ENCODE measurements around the gene HECW1.
"Not testable (repeated sequence)": the region's sequence is repeated elsewhere in the genome, so short reads cannot be mapped to it uniquely, and the experiment has no call there.

The HECW1 gene

DNA sequence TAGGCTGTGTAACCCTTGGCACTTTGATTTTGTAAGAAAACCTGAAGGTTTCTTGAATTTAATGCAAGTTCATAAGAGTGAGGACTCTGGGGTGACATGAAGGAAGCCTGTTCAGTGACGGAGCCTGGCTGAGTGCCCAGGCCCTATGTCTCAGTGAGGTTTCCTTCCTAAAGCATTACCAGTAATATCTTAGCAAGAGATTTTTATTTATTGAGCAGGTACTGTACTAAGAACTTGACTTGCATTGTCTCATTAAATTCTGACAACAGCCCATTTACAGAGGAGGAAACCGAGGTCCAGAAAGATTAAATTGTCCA lies 197.2 kb downstream of the HECW1 start:
- no peak for DNase-seq (ENCODE audit: low read depth)

DNA sequence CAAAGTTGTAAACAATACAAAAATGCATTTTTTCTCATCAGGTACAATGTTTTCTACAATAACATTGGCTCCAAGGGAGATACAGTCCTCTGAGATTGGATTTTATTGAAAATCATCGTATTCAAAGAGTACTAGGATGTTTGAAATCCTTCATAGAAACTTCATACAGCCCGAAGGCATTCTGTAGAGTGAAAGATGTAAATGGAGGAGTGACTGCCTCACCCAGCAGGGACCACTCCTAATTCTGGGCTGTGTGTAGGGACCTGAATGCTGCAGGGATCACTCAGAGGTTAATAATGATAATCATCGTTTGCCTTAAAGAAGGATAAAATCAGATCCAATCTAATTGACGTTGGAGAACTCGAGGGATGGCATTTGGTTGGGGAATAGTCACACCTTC lies 198.6 kb downstream of the HECW1 start:
- DNase-seq (ENCODE audit: low read depth), result no peak

DNA sequence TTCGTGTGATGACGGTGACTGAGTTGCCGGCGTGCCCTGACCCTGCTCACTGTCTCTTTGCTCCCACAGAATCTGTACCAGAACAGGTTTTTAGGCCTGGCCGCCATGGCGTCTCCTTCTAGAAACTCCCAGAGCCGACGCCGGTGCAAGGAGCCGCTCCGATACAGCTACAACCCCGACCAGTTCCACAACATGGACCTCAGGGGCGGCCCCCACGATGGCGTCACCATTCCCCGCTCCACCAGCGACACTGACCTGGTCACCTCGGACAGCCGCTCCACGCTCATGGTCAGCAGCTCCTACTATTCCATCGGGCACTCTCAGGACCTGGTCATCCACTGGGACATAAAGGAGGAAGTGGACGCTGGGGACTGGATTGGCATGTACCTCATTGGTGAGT lies 199.2 kb downstream of the HECW1 start:
- DNase-seq (ENCODE audit: low read depth), result no peak

DNA sequence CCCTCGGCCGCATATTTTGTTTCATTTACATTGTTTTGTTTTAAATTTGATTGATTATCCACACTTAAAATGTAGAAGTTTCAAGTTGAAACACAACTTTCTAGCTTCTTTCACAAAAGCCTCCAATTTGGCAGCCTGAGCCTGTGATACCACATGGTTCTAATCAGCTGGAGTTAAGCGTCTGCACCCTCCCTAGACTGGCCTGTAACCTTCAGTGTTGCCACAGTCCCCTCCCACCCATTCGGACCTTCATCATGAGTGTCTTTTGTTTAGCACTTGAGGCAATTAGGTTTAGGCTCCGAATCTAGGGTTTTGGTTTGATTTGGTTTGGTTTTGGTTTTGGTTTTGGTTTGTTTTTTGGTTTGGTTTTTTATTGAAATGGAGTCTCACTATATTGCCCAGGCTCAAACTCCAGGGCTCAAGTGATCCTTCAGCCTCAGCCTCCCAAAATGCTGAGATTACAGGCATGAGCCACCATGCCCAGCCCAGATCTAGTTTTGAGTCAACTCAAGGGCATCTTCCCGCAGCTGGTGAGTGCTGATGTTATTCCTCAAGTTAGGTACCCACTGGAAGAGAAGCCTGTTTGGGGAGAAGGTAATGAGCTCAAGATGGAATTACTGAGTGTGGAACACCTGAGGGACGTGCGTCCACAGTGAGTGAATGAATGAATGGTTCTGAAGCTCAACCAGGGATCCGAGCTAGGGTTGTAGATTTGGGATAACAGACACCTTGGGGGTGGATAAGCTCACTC lies 201.4 kb downstream of the HECW1 start:
- no peak for DNase-seq (ENCODE audit: low read depth)

DNA sequence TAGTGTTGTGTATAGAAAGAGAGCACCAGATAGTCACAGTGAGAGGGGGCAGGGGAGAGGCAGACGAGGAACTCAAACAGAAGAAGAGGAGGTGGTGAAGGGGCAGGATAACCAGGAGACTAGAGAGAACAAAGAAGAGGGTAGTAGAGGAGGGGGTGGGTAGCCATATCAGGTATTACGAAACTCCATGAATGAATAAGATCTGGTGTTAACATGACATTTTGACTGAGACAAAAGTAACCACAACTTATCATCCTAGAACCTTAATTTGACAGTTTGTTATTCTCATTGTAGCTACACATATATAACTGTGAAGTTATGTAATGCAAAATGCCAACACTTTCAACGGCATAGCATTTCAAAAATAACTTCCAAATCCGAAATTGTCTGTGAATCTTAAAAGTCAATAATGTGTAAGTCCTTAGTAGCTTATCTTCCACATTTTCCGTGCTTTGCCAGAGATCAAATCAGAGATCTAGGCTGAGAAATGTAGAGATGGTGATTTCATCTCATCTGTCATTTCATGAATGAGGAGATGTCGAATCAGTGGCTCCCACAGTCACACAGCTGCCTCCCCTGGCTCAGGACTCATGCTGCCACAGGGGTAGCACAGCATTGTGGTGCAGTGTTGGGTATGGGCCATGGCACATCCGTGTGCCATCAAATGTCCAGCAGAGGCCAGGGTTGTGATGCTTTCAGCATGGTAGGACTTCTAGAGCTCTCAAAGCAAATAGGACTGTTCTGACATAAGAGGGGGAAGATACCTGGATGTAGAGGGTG lies 202.1 kb downstream of the HECW1 start:
- no peak for DNase-seq (ENCODE audit: low read depth)

DNA sequence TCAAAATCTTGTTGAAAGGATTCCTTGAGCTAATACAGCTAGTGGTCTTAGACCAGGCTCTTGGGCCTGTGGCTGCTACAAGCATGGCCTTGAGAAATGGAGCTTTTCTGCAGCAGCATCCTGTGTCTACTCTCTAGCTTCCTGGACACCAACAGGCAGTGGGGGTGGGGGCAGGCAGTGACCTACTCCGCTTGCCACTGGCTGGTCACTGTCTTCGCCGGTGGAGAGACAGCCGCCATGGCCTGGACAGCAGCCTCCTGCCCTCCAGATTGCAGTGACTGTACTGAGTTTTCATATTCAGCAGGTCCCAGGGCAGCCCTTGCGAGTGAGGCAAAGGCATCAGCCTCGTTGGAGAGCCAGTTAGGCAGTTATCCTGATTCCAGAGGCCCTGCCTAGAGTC lies 204.6 kb downstream of the HECW1 start:
- DNase-seq (ENCODE audit: low read depth), result no peak

DNA sequence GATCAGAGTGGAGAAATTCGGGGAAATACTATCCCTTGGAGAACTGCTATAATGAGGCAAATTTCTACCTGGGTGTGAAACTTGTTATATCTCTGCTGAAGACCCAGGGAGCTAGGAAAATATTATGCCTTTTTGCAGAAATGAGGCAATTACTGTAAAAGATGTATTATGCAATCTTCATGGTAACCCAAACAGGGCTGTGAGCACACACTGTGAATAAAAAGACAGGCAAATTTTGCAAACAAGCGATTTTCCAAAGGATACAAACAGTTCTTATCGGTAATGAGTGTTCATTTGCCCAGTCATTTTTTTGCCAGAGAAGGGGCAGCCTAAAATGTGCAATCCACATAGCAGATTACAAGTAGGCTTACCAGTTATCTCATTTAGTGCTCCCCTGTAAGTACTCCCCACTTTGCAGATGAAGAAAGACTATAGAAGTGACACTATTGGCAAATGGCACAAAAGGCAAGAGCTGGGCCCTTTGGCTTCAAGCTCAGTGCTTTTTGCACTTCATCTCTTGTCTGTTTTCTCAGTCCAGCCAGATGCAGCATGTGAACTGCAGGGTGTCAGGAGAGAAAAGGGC lies 205.8 kb downstream of the HECW1 start:
- DNase-seq (ENCODE audit: low read depth), result no peak

DNA sequence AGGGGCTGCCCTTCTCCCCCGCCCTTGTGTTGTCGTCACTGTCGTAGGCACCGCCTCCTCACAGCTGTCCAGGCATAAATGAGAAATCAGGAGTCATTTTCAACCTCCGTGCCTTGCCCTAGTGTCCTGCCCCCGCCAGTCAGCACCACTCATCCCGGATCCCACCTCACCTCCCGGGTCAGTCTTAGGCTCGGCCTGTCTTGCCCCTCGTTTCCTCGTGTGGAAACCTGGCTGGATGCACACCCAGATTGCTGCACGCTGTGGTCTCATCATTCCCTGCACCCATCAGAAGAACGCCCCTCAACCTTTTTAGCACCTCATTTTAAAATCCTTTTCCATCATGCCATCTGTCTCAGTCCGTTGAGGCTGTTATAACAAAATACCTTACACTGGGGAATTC lies 213.1 kb downstream of the HECW1 start:
- DNase-seq (ENCODE audit: low read depth), result no peak

DNA sequence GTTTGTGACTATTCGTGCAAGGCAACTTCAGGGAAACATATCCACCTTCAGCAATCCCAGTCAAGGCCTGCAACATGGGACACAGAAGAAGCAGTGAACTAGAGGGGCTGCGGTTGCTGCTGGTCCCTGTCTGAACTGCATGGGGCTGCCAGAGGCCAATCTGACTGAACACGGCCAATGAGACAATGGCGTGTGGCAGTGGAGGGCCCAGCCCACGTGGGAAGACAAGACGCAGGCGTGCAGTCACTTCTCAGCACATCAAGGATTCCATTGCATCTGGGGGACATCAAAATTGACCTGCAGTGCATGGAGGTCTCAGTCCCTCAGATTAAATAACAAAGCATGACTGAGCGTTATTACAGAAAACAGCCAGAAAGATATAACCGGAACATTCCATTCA lies 215.9 kb downstream of the HECW1 start:
- no peak for DNase-seq (ENCODE audit: low read depth)

DNA sequence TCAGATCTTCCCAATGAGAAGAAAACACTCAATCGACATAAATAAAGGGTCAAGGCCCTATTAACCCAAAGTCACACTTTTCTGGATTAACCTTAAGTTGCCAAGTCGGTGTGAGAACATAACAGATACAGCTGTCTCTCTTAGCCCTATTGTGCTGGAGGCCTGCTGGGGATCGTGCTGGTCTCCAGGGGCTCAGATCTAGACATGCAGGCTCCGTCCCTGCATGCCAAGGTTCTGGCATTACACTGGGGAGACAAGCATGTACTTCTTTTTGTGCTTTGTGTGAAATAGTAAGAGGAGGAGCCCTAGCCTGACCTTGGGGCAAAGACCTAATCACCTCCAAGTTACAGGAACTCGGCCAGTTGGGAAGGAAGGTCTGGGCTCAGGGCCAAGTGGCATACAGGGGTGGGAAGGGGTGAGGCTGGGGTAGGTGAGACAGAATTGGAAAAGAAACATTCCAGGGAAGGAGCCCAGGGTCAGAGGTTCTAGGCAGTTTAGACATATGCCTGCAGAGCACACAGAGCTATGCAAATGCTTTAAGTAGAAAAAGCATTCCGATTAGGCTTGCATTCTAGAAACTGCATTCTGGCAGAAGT lies 216.4 kb downstream of the HECW1 start:
- no peak for DNase-seq (ENCODE audit: low read depth)

DNA sequence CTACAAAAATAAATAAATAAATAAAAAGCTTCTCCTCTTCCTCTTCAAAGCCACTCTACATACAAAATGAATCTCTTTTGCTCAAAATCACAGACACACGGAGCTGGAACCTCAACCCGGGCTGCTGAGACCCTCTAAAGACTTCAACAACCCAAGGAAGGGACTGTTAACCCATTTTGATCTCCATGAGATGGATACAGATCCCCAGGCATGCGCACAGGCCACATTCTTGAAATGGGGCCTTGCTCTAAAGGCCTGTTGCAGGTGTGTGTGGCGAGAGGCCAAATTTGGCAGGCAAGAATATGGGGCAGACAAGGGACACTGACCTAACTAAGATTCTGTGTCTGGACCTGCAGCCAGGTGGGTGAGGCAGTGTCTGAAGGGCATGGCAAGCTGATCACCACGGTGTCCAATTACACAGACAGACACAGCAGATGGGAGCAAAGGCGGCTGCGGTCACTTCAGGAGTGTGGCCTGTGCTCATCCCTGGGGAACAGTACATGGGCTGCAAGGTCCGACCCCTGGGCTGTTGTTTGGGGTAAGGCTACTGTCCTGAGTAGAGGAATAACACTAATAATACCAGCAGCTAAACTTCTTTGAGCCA lies 219.8 kb downstream of the HECW1 start:
- DNase-seq (ENCODE audit: low read depth), result no peak

DNA sequence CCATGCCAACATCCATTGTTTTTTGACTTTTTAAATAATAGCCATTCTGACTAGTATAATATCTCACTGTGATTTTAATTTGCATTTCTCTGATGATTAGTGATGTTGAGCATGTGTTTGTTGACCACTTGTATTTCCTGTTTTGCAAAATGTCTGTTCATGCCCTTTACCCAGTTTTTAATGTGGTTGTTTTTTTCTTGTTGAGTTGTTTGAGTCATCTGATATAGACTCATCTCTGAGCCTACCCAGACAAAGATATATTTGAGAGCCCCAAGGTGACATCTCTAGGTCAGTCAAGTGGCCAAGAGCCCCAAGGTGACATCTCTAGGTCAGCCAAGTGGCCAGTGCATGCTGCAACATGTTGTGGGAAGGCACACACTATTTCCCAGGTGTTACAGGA lies 224.7 kb downstream of the HECW1 start:
- no peak for DNase-seq (ENCODE audit: low read depth)

DNA sequence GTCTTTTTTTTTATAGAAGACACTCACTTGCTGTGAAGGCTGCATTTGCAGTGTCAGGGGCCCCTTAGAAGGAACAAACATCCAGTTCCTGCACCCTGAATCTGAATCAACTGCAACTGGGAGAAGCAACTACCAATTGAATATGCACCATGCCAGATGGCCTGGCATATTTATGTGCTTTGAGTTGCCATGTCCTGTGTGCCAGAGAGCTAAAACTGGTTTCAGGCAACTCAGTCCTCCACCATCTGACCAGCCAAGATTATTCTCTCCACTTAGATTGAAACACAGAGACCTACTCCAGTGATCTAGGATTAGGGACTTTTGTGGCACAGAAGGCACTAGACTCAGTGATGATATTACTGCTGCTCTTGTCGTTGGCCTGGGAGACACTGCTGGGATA lies 225.4 kb downstream of the HECW1 start:
- no peak for DNase-seq (ENCODE audit: low read depth)

DNA sequence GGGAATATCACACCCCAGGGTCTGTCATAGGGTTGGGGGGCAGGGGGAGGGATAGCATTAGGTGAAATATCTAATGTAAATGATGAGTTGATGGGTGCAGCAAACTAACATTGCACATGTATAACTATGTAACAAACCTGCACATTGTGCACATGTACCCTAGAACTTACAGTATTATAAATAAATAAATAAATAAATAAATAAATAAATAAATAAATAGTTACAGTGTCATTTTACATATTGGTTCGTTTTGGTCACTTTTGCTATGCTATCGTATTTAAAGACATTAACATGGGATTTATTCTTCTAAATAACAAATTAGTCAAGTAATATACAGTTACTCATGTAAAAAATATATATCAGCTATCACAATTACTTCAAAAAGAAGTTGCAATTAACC lies 228.7 kb downstream of the HECW1 start:
- no peak for DNase-seq (ENCODE audit: low read depth)

DNA sequence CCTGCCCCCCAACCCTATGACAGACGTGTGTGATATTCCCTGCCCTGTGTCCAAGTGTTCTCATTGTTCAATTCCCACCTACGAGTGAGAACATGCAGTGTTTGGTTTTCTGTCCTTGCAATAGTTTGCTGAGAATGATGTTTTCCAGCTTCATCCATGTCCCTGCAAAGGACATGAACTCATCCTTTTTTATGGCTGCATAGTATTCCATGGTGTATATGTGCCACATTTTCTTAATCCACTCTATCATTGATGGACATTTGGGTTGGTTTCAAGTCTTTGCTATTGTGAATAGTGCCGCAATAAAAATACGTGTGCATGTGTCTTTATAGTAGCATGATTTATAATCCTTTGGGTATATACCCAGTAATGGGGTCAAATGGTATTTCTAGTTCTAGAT lies 231.0 kb downstream of the HECW1 start:
- DNase-seq (ENCODE audit: low read depth), result not testable (repeated sequence)

DNA sequence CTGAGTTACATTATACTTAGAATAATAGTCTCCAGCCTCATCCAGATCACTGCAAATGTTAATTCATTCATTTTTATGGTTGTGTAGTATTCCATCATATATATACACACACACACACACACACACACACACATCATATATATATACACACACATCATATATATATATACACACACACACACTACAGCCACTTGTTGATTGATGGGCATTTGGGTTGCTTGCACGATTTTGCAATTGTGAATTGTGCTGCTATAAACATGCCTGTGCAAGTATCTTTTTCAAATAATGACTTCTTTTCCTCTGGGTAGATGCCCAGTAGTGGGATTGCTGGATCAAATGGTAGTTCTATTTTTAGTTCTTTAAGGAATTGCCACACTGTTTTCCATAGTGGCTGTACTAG lies 233.2 kb downstream of the HECW1 start:
- not testable (repeated sequence) for DNase-seq (ENCODE audit: low read depth)

DNA sequence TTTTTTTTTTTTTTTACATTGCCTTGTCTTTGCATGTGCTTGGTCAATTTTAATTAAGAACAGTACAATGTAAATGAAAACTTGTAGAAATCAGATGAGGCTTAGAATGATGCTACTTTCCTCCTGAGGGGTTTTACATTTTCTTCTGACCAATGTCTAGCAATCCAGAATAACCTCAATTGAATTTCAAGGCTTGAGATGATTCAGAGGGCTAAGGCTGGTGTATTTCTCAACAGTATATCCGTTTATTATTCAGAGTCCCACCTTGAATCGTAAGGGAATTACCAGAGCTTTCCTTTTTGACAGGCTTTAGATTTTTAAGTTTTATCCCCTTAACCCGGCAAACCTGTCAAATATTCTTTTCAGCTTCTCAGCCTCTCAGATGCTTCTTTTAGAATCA lies 239.2 kb downstream of the HECW1 start:
- no peak for DNase-seq (ENCODE audit: low read depth)

DNA sequence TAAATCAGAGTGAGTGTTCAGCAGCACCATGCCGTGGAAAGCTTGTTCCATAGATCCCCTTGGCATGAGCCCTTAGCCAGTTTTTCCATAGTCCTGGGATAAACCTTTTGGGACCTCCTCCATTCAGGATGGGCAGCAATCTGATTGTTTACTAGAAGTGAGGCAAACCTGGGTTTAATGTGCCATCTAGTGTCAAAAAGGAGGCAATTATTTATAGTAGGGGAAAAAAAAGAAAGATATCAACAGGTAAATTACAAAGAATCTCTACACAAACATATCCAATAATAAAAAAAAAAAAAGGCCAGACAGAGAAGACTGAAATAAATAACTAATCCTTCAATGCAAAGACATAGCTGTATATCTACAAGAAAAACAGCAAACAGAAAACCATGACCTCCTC lies 241.5 kb downstream of the HECW1 start:
- DNase-seq (ENCODE audit: low read depth), result no peak

DNA sequence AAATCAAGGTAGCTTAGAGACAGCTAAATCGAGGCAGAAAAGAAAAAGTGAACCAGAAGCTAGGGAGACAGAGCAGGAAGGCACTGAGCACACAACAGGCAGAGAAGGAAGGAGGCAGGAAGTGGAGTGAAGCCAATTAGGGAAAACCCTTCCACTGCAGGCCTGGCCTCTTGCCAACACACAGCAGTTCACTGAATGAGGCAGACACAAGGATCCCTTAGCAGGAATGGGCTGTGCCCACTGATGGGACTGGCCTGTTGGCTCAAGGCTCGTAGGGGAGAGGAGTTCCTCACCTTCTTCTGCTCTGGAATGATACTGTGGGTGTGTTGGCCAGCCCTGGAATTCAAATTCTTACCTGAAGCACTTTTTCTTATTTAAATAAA lies 250.2 kb downstream of the HECW1 start:
- no peak for DNase-seq (ENCODE audit: low read depth)

DNA sequence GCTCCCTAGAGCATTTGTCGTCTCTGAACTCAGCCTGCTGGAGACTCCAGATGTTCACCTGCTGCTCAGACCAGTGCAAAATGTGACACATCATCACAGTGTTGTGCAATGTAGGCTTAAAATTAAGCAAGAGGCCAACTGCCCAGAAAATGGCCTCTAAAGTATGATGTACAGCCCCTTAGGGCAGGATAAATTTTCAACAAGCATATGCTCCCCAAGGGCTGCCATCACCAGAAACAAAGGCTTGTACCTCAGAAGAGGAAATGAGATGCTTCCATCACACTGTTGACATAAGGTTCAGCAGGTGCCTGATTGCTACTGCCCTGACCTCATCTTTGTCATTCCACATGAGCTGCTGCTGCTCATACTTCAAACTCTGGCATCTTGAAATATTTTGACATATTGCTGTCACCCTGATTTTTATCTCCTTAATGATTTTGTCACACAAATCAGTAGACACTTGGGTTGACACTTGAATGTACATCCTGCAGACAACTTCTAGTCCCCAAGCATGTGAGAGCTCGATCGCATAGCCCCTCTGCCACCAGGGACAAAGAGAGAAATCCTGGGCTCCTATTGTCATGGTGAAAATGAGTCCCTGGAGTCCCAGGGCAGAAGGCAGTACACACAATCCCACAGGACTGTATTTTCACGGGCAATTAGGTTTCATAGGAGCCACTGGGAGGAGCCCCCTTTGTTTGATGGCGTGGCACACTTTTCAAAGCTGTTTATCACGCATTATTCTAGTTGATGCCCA lies 250.8 kb downstream of the HECW1 start:
- no peak for DNase-seq (ENCODE audit: low read depth)

DNA sequence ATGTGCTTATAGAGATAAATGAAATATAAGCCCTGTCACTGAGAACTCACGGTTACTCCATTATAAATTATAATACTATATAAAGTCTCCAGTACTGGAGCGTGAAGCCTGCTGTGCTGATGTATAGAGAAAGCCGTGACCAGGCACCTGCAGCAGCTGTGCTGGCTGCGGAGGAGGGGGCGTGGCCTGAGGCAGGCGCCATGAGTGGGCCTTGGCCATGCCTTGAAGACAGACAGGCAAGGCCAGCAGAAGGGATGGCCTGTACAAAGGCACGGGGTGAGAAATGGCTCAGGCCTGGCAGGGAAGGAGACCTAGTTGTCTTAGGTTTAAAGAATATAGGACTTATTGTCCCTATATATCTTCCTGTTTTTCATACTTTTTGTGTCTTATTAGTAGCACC lies 251.9 kb downstream of the HECW1 start:
- DNase-seq (ENCODE audit: low read depth), result no peak

Data from activated T-helper 9 cell treated with anti-CD3 and anti-CD28 coated beads, Interleukin-2, amount 50 U/mL, for 16 hours (primary cell).